H1 (cell line): Measurements from ENCODE around the gene ARHGEF6. TPM values are rescaled to one million over a fixed set of nuclear protein-coding genes. Genes with fewer than 3 reads are reported as not detected.

Experiments used
- CTCF ChIA-PET: fragments of 300-600 bp; sonication (Branson Sonifier 250); formaldehyde crosslinking; loops from one replicate; lab custom pipeline; 2021; ENCODE audit not compliant: partially characterized antibody; lab: Charles Lee
- POLR2A ChIA-PET: fragments of 300-600 bp; sonication (Branson Sonifier 250); formaldehyde crosslinking; loops from one replicate; lab custom pipeline; 2021; ENCODE audit warnings: inconsistent platforms; ENCODE audit not compliant: partially characterized antibody; lab: Charles Lee
- DNase-seq, 2 experiments: peaks; one replicate each; pipeline versions ENCODE4 v3.0.0 to v3.0.0-alpha.2; 2010 to 2022; ENCODE audit warnings: low spot score in 2 of 2, low read depth in 1 of 2, mixed read lengths in 1 of 2
- FAIRE-seq: peaks from 2 replicates; lab custom pipeline; 2011; peaks lifted over from hg19 to GRCh38; lab: Jason Lieb, UNC
- H2AFZ ChIP-seq: 2 replicates; pipeline ENCODE4 v1.8.1; 2012; ENCODE audit warnings: low read length, inconsistent platforms
- H2AK5ac ChIP-seq: 2 replicates; pipeline ENCODE4 v1.6.1; 2013; ENCODE audit warnings: low read depth, low read length
- H2BK120ac ChIP-seq: replicated peaks from 2 replicates; pipeline ENCODE3; 2013; ENCODE audit warnings: low read depth, low read length, inconsistent platforms
- H2BK12ac ChIP-seq: 2 replicates; pipeline ENCODE4 v1.6.1; 2013; ENCODE audit warnings: low read depth, low read length
- H2BK15ac ChIP-seq: 2 replicates; pipeline ENCODE4 v1.6.1; 2013; ENCODE audit warnings: low read length
- H2BK20ac ChIP-seq: 2 replicates; pipeline ENCODE4 v1.6.1; 2013; ENCODE audit warnings: low read length
- H2BK5ac ChIP-seq: 2 replicates; pipeline ENCODE4 v1.6.1; 2013; ENCODE audit warnings: low read depth, low read length
- H3K14ac ChIP-seq: 2 replicates; pipeline ENCODE4 v1.6.1; 2013; ENCODE audit warnings: inconsistent platforms; ENCODE audit not compliant: insufficient read length
- H3K18ac ChIP-seq: 2 replicates; pipeline ENCODE4 v1.6.1; 2013; ENCODE audit warnings: low read length; ENCODE audit errors: extremely low read depth
- H3K23ac ChIP-seq: 2 replicates; pipeline ENCODE4 v1.6.1; 2013; ENCODE audit warnings: inconsistent platforms; ENCODE audit not compliant: insufficient read length
- H3K23me2 ChIP-seq: 2 replicates; pipeline ENCODE4 v1.6.1; 2013; ENCODE audit warnings: low read depth, low read length
- H3K27ac ChIP-seq: 2 replicates; pipeline ENCODE4 v1.6.1; 2011; ENCODE audit warnings: low read depth, low read length, inconsistent platforms
- H3K27me3 ChIP-seq, 4 experiments: replicated peaks in 1 of 4; 1 replicate in 1 of 4; 2 replicates in 3 of 4; pipeline versions ENCODE4 v1.6.1 to v1.8.1; 2011 to 2013; ENCODE audit warnings: low read length in 3 of 4, mild to moderate bottlenecking in 3 of 4, inconsistent platforms in 2 of 4, mixed read lengths in 2 of 4, moderate library complexity in 1 of 4; ENCODE audit not compliant: control insufficient read depth in 3 of 4, insufficient read depth in 3 of 4; ENCODE audit errors: extremely low read depth in 1 of 4
- H3K36me3 ChIP-seq, 4 experiments: 2 replicates each; pipeline versions ENCODE4 v1.6.1 to v1.8.1; 2011 to 2013; ENCODE audit warnings: mild to moderate bottlenecking in 4 of 4, low read length in 3 of 4, moderate library complexity in 2 of 4, control low read depth in 1 of 4, inconsistent platforms in 1 of 4; ENCODE audit not compliant: insufficient read depth in 4 of 4, control insufficient read depth in 2 of 4
- H3K4ac ChIP-seq: replicated peaks from 2 replicates; pipeline ENCODE3; 2013; ENCODE audit warnings: low read length, low read depth, mixed read lengths, inconsistent platforms; ENCODE audit not compliant: insufficient read length
- H3K4me1 ChIP-seq, 4 experiments: replicated peaks in 1 of 4; 1 replicate in 1 of 4; 2 replicates in 3 of 4; pipeline versions ENCODE4 v1.6.1 to v1.8.1; 2011 to 2013; ENCODE audit warnings: low read length in 3 of 4, inconsistent platforms in 2 of 4, mixed read lengths in 1 of 4; ENCODE audit not compliant: insufficient read depth in 4 of 4, control insufficient read depth in 3 of 4
- H3K4me2 ChIP-seq, 2 experiments: 2 replicates each; pipeline versions ENCODE4 v1.6.1 to v1.8.1; 2011 to 2013; ENCODE audit warnings: low read depth in 2 of 2, low read length in 2 of 2, control low read depth in 1 of 2, inconsistent platforms in 1 of 2, mild to moderate bottlenecking in 1 of 2; ENCODE audit not compliant: insufficient read depth in 1 of 2
- H3K4me3 ChIP-seq, 4 experiments: fragments of 200-600, 300-600 bp in 1 of 4; sonication (generic), shearing (Covaris generic), sonication (Bioruptor Twin) in 1 of 4; 2 replicates each; pipeline versions ENCODE4 v1.5.1 to v1.8.1; 2011 to 2016; ENCODE audit warnings: low read length in 4 of 4, low read depth in 3 of 4, control low read depth in 2 of 4, inconsistent platforms in 2 of 4, mild to moderate bottlenecking in 2 of 4, mixed read lengths in 1 of 4, moderate library complexity in 1 of 4; ENCODE audit not compliant: insufficient read depth in 2 of 4; ENCODE audit errors: extremely low read depth in 1 of 4
- H3K56ac ChIP-seq: replicated peaks from 2 replicates; pipeline ENCODE3; 2013; ENCODE audit warnings: low read depth, mild to moderate bottlenecking, mixed read lengths, low read length, inconsistent platforms; ENCODE audit not compliant: insufficient read length
- H3K79me1 ChIP-seq: 2 replicates; pipeline ENCODE4 v1.6.1; 2013; ENCODE audit warnings: low read depth, low read length, control low read depth
- H3K79me2 ChIP-seq, 2 experiments: 2 replicates each; pipeline versions ENCODE4 v1.6.1 to v1.8.1; 2012 to 2013; ENCODE audit warnings: low read length in 2 of 2, mild to moderate bottlenecking in 2 of 2, inconsistent platforms in 1 of 2; ENCODE audit not compliant: insufficient read depth in 2 of 2, control insufficient read depth in 1 of 2
- H3K9ac ChIP-seq, 4 experiments: replicated peaks in 1 of 4; 1 replicate in 1 of 4; 2 replicates in 3 of 4; pipeline versions ENCODE4 v1.6.1 to v1.8.1; 2011 to 2013; ENCODE audit warnings: low read depth in 3 of 4, low read length in 3 of 4, control low read depth in 2 of 4, mild to moderate bottlenecking in 2 of 4, moderate library complexity in 2 of 4, inconsistent platforms in 1 of 4; ENCODE audit errors: extremely low read depth in 1 of 4
- H3K9me3 ChIP-seq, 2 experiments: 2 replicates each; pipeline versions ENCODE4 v1.6.1 to v1.8.1; 2012 to 2013; ENCODE audit warnings: mild to moderate bottlenecking in 2 of 2, moderate library complexity in 2 of 2, control low read depth in 1 of 2, inconsistent platforms in 1 of 2, low read depth in 1 of 2, low read length in 1 of 2, mixed read lengths in 1 of 2; ENCODE audit not compliant: insufficient read depth in 2 of 2
- H4K20me1 ChIP-seq, 2 experiments: replicated peaks in 1 of 2; 2 replicates each; pipeline versions ENCODE3 to v1.8.1; 2011 to 2013; ENCODE audit warnings: inconsistent platforms in 2 of 2, low read length in 2 of 2, mild to moderate bottlenecking in 1 of 2; ENCODE audit not compliant: insufficient read depth in 2 of 2, control insufficient read depth in 1 of 2
- H4K5ac ChIP-seq: 2 replicates; pipeline ENCODE4 v1.6.1; 2013; ENCODE audit warnings: low read length, low read depth, mixed read lengths, inconsistent platforms; ENCODE audit not compliant: insufficient read length
- H4K8ac ChIP-seq: 2 replicates; pipeline ENCODE4 v1.8.0; 2013; ENCODE audit warnings: mild to moderate bottlenecking, moderate library complexity, low read length, inconsistent platforms; ENCODE audit not compliant: insufficient read depth; ENCODE audit errors: extremely low read depth
- H4K91ac ChIP-seq: replicated peaks from 2 replicates; pipeline ENCODE3; 2013; ENCODE audit warnings: low read length, mixed read lengths, inconsistent platforms; ENCODE audit not compliant: insufficient read length
- CREB1 ChIP-seq: IDR thresholded peaks from 2 replicates; pipeline ENCODE4 v1.6.1; 2012; ENCODE audit warnings: inconsistent platforms
- EGR1 ChIP-seq: IDR thresholded peaks from 2 replicates; pipeline ENCODE4 v1.6.1; 2011; ENCODE audit warnings: low read depth, low read length, borderline replicate concordance
- FOSL1 ChIP-seq: IDR thresholded peaks from 2 replicates; pipeline ENCODE4 v1.6.1; 2011; ENCODE audit warnings: mild to moderate bottlenecking, low read depth, low read length, moderate library complexity; ENCODE audit not compliant: insufficient read depth
- KDM4A ChIP-seq: IDR thresholded peaks from one replicate; pipeline ENCODE4 v1.7.1; 2012; ENCODE audit warnings: low read depth, mild to moderate bottlenecking, moderate library complexity, low read length, inconsistent platforms; ENCODE audit not compliant: severe bottlenecking
- MAFK ChIP-seq: IDR thresholded peaks from 2 replicates; pipeline ENCODE4 v1.6.1; 2012; ENCODE audit warnings: low read depth, mild to moderate bottlenecking, improper control_type of control experiment, low read length
- NANOG ChIP-seq: IDR thresholded peaks from 2 replicates; pipeline ENCODE4 v1.6.1; 2011; ENCODE audit warnings: low read length, low read depth, mild to moderate bottlenecking, inconsistent platforms; ENCODE audit not compliant: insufficient read depth, poor library complexity, severe bottlenecking
- RFX5 ChIP-seq: IDR thresholded peaks from 2 replicates; pipeline ENCODE4 v1.6.1; 2011; ENCODE audit warnings: low read depth, low read length, improper control_type of control experiment, borderline replicate concordance
- RNF2 ChIP-seq: fragments of 200-900, 300-1000 bp; sonication (generic); IDR thresholded peaks from 2 replicates; pipeline ENCODE4 v1.7.1; 2016; ENCODE audit warnings: borderline replicate concordance, low read depth, mild to moderate bottlenecking, antibody characterized with exemption, low read length; ENCODE audit not compliant: poor library complexity, severe bottlenecking; ENCODE audit errors: missing control alignments
- SIRT6 ChIP-seq: IDR thresholded peaks from one replicate; pipeline ENCODE4 v1.7.1; 2012; ENCODE audit warnings: low read length, inconsistent platforms
- SP2 ChIP-seq: IDR thresholded peaks from 2 replicates; pipeline ENCODE4 v1.6.1; 2012; ENCODE audit warnings: mild to moderate bottlenecking, low read length, inconsistent platforms
- TBP ChIP-seq: IDR thresholded peaks from 2 replicates; pipeline ENCODE4 v1.6.1; 2011; ENCODE audit warnings: low read depth, low read length, improper control_type of control experiment
- TCF12 ChIP-seq: IDR thresholded peaks from 2 replicates; pipeline ENCODE4 v1.6.1; 2011; ENCODE audit warnings: low read depth, mild to moderate bottlenecking, low read length
- USF2 ChIP-seq: IDR thresholded peaks from 2 replicates; pipeline ENCODE4 v1.6.1; 2011; ENCODE audit warnings: low read length, improper control_type of control experiment
- WGBS, 2 experiments: shearing (Covaris generic) in 1 of 2; methylation state at CpG; one replicate each; pipeline versions ENCODE4 v1.1.6 to v1.1.7; 2013 to 2015; ENCODE audit warnings: low lambda C conversion rate in 2 of 2, mixed read lengths in 2 of 2, inconsistent platforms in 1 of 2, low coverage in 1 of 2, missing lambda C conversion rate in 1 of 2; ENCODE audit not compliant: insufficient replicate concordance in 2 of 2, insufficient coverage in 1 of 2, insufficient read length in 1 of 2; ENCODE audit errors: extremely low coverage in 1 of 2, missing lambda C conversion rate in 1 of 2; 5-methylcytosine and 5-hydroxymethylcytosine counted together
- polyA plus RNA-seq, 7 experiments: library from polyadenylated mRNA; depleted of rRNA in 3 of 7; stranded (reverse) in 5 of 7; unstranded in 2 of 7; fragments of >200 nt in 5 of 7; fragments of 200-250 nt in 2 of 7; gene quantifications; 1 replicate in 5 of 7; 2 replicates in 1 of 7; 4 replicates in 1 of 7; pipeline versions ENCODE4 v1.2.1 to v1.2.3, GENCODE V29; 2011 to 2013; ENCODE audit warnings: missing spikeins in 2 of 7, mixed read lengths in 2 of 7
- total RNA-seq: library from RNA; stranded (reverse); fragmentation: NEBNext Ultra II Directional; extraction: Animal tissue kit (Norgen Biotek cat#: 25700); gene quantifications from 2 replicates; pipeline ENCODE4 v1.2.1, GENCODE V29; 2021

ARHGEF6 gene
- total and polyA plus RNA-seq, 2 of the 8 experiments (the other 6 are each of a cell fraction or from before 2014, with no cell fraction given), result 3.6 to 3.7 TPM

GRCh38 chrX:136646602-136647239 is 134.0 kb downstream of the ARHGEF6 start:
- no peak overlapping the region for H4K91ac ChIP-seq
- DNase-seq (no peak), FAIRE-seq (no peak)
- H4K5ac ChIP-seq, result no peak overlapping the region
- ChIA-PET POLR2A (no interaction called here), CTCF (no interaction called here)
- H3K36me3 ChIP-seq, result no peaks in the 10 kb centered on the region
- no peak overlapping the region for H3K4me2 ChIP-seq
- 80% methylated on average over 4 of the region's 5 CpGs; no CpG with 5 or more reads in 1 of the 2 experiments for WGBS, 2 experiments
- H2AK5ac ChIP-seq, result no peak overlapping the region
- no peak overlapping the region for H2BK120ac ChIP-seq
- no peaks in the 10 kb centered on the region for H4K20me1 ChIP-seq
- H3K79me1 ChIP-seq, result no peaks in the 10 kb centered on the region
- no peak overlapping the region for H2BK5ac ChIP-seq
- H2AFZ ChIP-seq, result no peak overlapping the region
- H3K79me2 ChIP-seq, result no peaks in the 10 kb centered on the region
- no peak overlapping the region for H3K4me3 ChIP-seq
- no peak overlapping the region for H2BK20ac ChIP-seq
- H3K4me1 ChIP-seq, result peaks cover 0 to 3% (median 0%) of the 10 kb centered on the region in 4 experiments; a peak in 1 of 7 replicates
- no peak overlapping the region for H2BK15ac ChIP-seq
- H3K9ac ChIP-seq, result no peak overlapping the region
- no peak overlapping the region for H2BK12ac ChIP-seq
- H3K14ac ChIP-seq, result no peak overlapping the region
- no peak overlapping the region for H3K23ac ChIP-seq
- H3K27ac ChIP-seq, result no peak overlapping the region
- no peak overlapping the region for H4K8ac ChIP-seq
- no peaks in the 10 kb centered on the region for H3K9me3 ChIP-seq
- H3K23me2 ChIP-seq, result no peaks in the 10 kb centered on the region
- H3K56ac ChIP-seq, result no peak overlapping the region
- no peak overlapping the region for H3K4ac ChIP-seq
- no peaks in the 10 kb centered on the region for H3K27me3 ChIP-seq
- no peak overlapping the region for H3K18ac ChIP-seq
- TF ChIP-seq TBP (no peak), RNF2 (no peak), SP2 (no peak), SIRT6 (no peak), USF2 (no peak), RFX5 (no peak), FOSL1 (no peak), CREB1 (no peak), KDM4A (no peak), TCF12 (no peak), EGR1 (no peak), MAFK (no peak), NANOG (no peak)
